GM18507 (cell line): Measurements from ENCODE around the gene SLC25A22.

Experiments used
- DNase-seq: peaks from one replicate; pipeline ENCODE4 v3.0.0; 2011; ENCODE audit warnings: low read depth; ENCODE audit not compliant: insufficient read length; ENCODE audit errors: extremely low spot score
- FAIRE-seq: peaks from 2 replicates; lab custom pipeline; 2011; peaks lifted over from hg19 to GRCh38; lab: Jason Lieb, UNC

The SLC25A22 gene

GRCh38 chr11:794013-794765 lies 3.9 kb downstream of the SLC25A22 start:
- DNase-seq (no peak), FAIRE-seq (no peak)

GRCh38 chr11:793556-793955 lies 4.5 kb downstream of the SLC25A22 start:
- no peak for DNase-seq
- no peak for FAIRE-seq

GRCh38 chr11:792873-793272 lies 5.2 kb downstream of the SLC25A22 start:
- no peak for FAIRE-seq
- no peak for DNase-seq

- DNase-seq (no peak), FAIRE-seq (no peak)
Observed at GRCh38 chr11:792535-792821, 5.6 kb downstream of the SLC25A22 start.

- FAIRE-seq (no peak), DNase-seq (no peak)
Observed at GRCh38 chr11:791658-792534, 6.2 kb downstream of the SLC25A22 start.

GRCh38 chr11:790721-791564 lies 7.1 kb downstream of the SLC25A22 start:
- no peak for FAIRE-seq
- no peak for DNase-seq

GRCh38 chr11:789943-790342 lies 8.1 kb downstream of the SLC25A22 start, which contains the start of gene CEND1:
Gene CEND1 (minus strand): TSS chr11:790090. CDS start chr11:788576, 1,514 bp downstream.
- FAIRE-seq: no peak
- peak; percentile 57 for DNase-seq

- FAIRE-seq: peak; percentile 45
- DNase-seq: no peak
Observed at GRCh38 chr11:788953-789940, 8.8 kb downstream of the SLC25A22 start.

- DNase-seq (no peak), FAIRE-seq (no peak)
Observed at GRCh38 chr11:788009-788640, 10.0 kb downstream of the SLC25A22 start.

- FAIRE-seq (no peak), DNase-seq (no peak)
Observed at GRCh38 chr11:787084-787675, 10.9 kb downstream of the SLC25A22 start.

GRCh38 chr11:786235-787083 lies 11.6 kb downstream of the SLC25A22 start:
- FAIRE-seq (no peak), DNase-seq (no peak)

- FAIRE-seq (no peak), DNase-seq (no peak)
Observed at GRCh38 chr11:783581-784015, 14.5 kb downstream of the SLC25A22 start.

GRCh38 chr11:782264-783174 lies 15.6 kb downstream of the SLC25A22 start:
- FAIRE-seq (no peak), DNase-seq (no peak)

GRCh38 chr11:779955-780532 lies 18.0 kb downstream of the SLC25A22 start:
- DNase-seq (no peak), FAIRE-seq (no peak)

- no peak for FAIRE-seq
Observed at GRCh38 chr11:778976-779954, 18.8 kb downstream of the SLC25A22 start.

More at GRCh38 chr11:778976-779954, 18.8 kb downstream of the SLC25A22 start:
- no peak for DNase-seq
